Measurements from ENCODE around the gene MAP3K7.

DNA sequence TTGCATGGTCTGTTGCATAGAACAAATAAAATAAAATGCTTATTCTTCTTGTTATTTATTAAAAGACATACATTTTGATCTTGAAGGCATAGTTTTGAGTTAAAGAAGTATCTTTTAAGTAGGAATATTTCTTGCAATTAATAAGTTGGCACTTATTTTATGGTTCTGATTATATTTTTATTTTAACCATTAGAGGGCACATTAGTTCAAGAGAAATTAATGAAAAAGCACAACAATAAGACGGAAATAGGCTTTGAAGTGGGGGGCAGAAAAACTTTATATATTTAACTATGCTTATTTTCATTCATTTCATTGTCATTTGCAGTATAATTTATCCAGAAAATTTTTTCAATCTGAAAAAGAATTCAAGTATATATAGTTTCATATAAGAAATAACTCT is 44.2 kb upstream of the MAP3K7 start:
- TF ChIP-seq, protein P1, sequence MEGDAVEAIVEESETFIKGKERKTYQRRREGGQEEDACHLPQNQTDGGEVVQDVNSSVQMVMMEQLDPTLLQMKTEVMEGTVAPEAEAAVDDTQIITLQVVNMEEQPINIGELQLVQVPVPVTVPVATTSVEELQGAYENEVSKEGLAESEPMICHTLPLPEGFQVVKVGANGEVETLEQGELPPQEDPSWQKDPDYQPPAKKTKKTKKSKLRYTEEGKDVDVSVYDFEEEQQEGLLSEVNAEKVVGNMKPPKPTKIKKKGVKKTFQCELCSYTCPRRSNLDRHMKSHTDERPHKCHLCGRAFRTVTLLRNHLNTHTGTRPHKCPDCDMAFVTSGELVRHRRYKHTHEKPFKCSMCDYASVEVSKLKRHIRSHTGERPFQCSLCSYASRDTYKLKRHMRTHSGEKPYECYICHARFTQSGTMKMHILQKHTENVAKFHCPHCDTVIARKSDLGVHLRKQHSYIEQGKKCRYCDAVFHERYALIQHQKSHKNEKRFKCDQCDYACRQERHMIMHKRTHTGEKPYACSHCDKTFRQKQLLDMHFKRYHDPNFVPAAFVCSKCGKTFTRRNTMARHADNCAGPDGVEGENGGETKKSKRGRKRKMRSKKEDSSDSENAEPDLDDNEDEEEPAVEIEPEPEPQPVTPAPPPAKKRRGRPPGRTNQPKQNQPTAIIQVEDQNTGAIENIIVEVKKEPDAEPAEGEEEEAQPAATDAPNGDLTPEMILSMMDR (conservative IDR thresholded peaks at IDR 0.05; ENCODE audit: low read depth, low read length) = no peak
- TF ChIP-seq CHD1 (IDR thresholded peaks at IDR 0.05; ENCODE audit: low read depth, low read length) = no peak
- TF ChIP-seq MAFK (IDR thresholded peaks at IDR 0.05; ENCODE audit: low read depth, low read length) = no peak
- TF ChIP-seq RCOR1 (IDR thresholded peaks at IDR 0.05; ENCODE audit: insufficient replicate concordance, low read length) = no peak
- TF ChIP-seq USF2 (IDR thresholded peaks at IDR 0.05; ENCODE audit: low read depth, low read length) = no peak
- TF ChIP-seq POLR2A (IDR thresholded peaks at IDR 0.05; ENCODE audit: low read depth, low read length) = no peak
- no peak for TF ChIP-seq MAZ (IDR thresholded peaks at IDR 0.05; ENCODE audit: borderline replicate concordance, low read depth, low read length)
- no peak for TF ChIP-seq SMC3 (IDR thresholded peaks at IDR 0.05; ENCODE audit: low read depth, low read length)
- no peak for TF ChIP-seq RAD21 (IDR thresholded peaks at IDR 0.05; ENCODE audit: low read length)
